Hepatocyte (in vitro differentiated cells): ENCODE results near the gene LRRC32. TPM values are rescaled to one million over a fixed set of nuclear protein-coding genes. Genes with fewer than 3 reads are reported as not detected.

Source experiments
- DNase-seq: peaks from one replicate; pipeline ENCODE4 v3.0.0-alpha.2; 2016; ENCODE audit warnings: low spot score
- H2AFZ ChIP-seq: fragments of 200-600 bp; sonication (generic); 2 replicates; pipeline ENCODE4 v1.6.0; 2016; ENCODE audit warnings: antibody characterized with exemption, mild to moderate bottlenecking
- H3K27ac ChIP-seq: fragments of 200-600 bp; sonication (generic); 2 replicates; pipeline ENCODE4 v1.5.1; 2016; ENCODE audit warnings: mild to moderate bottlenecking
- H3K27me3 ChIP-seq: fragments of 200-600 bp; sonication (generic); 2 replicates; pipeline ENCODE4 v1.6.1; 2016
- H3K36me3 ChIP-seq: fragments of 200-600 bp; sonication (generic); replicated peaks from 2 replicates; pipeline ENCODE4 v1.5.1; 2016; ENCODE audit warnings: low read depth; ENCODE audit not compliant: insufficient read depth
- H3K4me1 ChIP-seq: fragments of 200-600 bp; sonication (generic); 2 replicates; pipeline ENCODE4 v1.5.1; 2016; ENCODE audit warnings: mild to moderate bottlenecking, moderate library complexity; ENCODE audit not compliant: insufficient read depth
- H3K4me2 ChIP-seq: fragments of 200-600 bp; sonication (generic); 2 replicates; pipeline ENCODE4 v1.6.0; 2016
- H3K4me3 ChIP-seq: fragments of 200-600 bp; sonication (generic); 2 replicates; pipeline ENCODE4 v1.5.1; 2016; ENCODE audit warnings: mild to moderate bottlenecking
- H3K79me2 ChIP-seq: fragments of 200-600 bp; sonication (generic); 2 replicates; pipeline ENCODE4 v1.6.0; 2017; ENCODE audit warnings: mild to moderate bottlenecking
- H3K9me2 ChIP-seq: fragments of 200-600 bp; sonication (generic); replicated peaks from 2 replicates; pipeline ENCODE4 v1.6.0; 2017; ENCODE audit warnings: mild to moderate bottlenecking; ENCODE audit not compliant: insufficient read depth
- H3K9me3 ChIP-seq: fragments of 200-600 bp; sonication (generic); 2 replicates; pipeline ENCODE4 v1.5.1; 2016; ENCODE audit warnings: low read depth, mild to moderate bottlenecking
- H4K20me1 ChIP-seq: fragments of 200-600 bp; sonication (generic); 2 replicates; pipeline ENCODE4 v1.6.0; 2016; ENCODE audit warnings: mild to moderate bottlenecking; ENCODE audit not compliant: insufficient read depth, poor library complexity, severe bottlenecking
- EZH2 ChIP-seq: fragments of 200-600 bp; sonication (generic); IDR thresholded peaks from 2 replicates; pipeline ENCODE4 v1.6.1; 2016; ENCODE audit warnings: antibody characterized with exemption, mild to moderate bottlenecking, borderline replicate concordance
- EZH2phosphoT487 ChIP-seq: fragments of 200-600 bp; sonication (generic); IDR thresholded peaks from one replicate; pipeline ENCODE4 v1.6.1; 2018; ENCODE audit warnings: antibody characterized with exemption, mild to moderate bottlenecking, low read depth, moderate library complexity; ENCODE audit not compliant: unreplicated experiment, severe bottlenecking
- WGBS: methylation state at CpG from one replicate; pipeline ENCODE4 v1.1.6; 2016; ENCODE audit warnings: low lambda C conversion rate; ENCODE audit errors: missing lambda C conversion rate; 5-methylcytosine and 5-hydroxymethylcytosine counted together
- polyA plus RNA-seq: library from polyadenylated mRNA; unstranded; fragments of >200 nt; fragmentation: Nextera tagmentation; extraction: Ambion mirVana; gene quantifications from 2 replicates; pipeline ENCODE4 v1.2.1, GENCODE V29; 2016
- total RNA-seq: library from RNA; depleted of rRNA; stranded (reverse); fragments of >200 nt; gene quantifications from 2 replicates; pipeline ENCODE4 v1.2.3, GENCODE V29; 2014
- TF ChIP-seq, protein P1 (sequence below): fragments of 200-600 bp; sonication (generic); IDR thresholded peaks from 2 replicates; pipeline ENCODE4 v1.5.1; 2016; ENCODE audit warnings: antibody characterized with exemption, mild to moderate bottlenecking; ENCODE audit not compliant: poor library complexity

Gene LRRC32
- total and polyA plus RNA-seq, 2 experiments from 2014 or later, result 25.5 to 75.2 TPM

DNA sequence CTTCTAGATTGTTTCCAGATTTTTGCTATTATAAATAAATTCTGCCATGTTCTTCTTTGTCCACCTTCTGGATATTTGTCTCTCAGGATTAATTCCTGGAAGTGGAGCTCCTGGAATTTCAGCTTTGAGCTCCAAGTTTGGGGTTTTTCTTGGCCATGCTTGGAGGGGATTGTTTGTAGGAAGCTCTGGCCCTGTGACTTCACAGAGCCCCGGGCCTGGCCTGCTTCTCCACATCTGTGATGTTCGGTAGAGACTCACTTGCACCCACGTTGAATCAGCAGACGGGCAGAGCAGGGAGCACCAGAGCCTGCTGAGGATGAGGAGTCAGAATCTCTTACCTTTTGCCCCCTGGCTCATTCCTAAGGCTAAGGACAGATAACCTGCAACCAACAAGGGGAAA, 35.7 kb downstream of the LRRC32 start:
- Histone ChIP-seq H3K27ac (no peak overlapping the region), H4K20me1 (no peaks in the 10 kb centered on the region), H3K79me2 (no peaks in the 10 kb centered on the region), H3K4me3 (no peak overlapping the region), H3K4me2 (no peak overlapping the region), H2AFZ (no peak overlapping the region), H3K4me1 (no peaks in the 10 kb centered on the region), H3K9me2 (no peaks in the 10 kb centered on the region), H3K27me3 (no peaks in the 10 kb centered on the region), H3K9me3 (no peaks in the 10 kb centered on the region), H3K36me3 (no peaks in the 10 kb centered on the region)
- no peak for DNase-seq
- WGBS, result 69% methylated on average over 4 of the region's 4 CpGs
- TF ChIP-seq, protein P1, sequence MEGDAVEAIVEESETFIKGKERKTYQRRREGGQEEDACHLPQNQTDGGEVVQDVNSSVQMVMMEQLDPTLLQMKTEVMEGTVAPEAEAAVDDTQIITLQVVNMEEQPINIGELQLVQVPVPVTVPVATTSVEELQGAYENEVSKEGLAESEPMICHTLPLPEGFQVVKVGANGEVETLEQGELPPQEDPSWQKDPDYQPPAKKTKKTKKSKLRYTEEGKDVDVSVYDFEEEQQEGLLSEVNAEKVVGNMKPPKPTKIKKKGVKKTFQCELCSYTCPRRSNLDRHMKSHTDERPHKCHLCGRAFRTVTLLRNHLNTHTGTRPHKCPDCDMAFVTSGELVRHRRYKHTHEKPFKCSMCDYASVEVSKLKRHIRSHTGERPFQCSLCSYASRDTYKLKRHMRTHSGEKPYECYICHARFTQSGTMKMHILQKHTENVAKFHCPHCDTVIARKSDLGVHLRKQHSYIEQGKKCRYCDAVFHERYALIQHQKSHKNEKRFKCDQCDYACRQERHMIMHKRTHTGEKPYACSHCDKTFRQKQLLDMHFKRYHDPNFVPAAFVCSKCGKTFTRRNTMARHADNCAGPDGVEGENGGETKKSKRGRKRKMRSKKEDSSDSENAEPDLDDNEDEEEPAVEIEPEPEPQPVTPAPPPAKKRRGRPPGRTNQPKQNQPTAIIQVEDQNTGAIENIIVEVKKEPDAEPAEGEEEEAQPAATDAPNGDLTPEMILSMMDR, result no peak
- no peak for TF ChIP-seq EZH2phosphoT487
- TF ChIP-seq EZH2, result no peak

DNA sequence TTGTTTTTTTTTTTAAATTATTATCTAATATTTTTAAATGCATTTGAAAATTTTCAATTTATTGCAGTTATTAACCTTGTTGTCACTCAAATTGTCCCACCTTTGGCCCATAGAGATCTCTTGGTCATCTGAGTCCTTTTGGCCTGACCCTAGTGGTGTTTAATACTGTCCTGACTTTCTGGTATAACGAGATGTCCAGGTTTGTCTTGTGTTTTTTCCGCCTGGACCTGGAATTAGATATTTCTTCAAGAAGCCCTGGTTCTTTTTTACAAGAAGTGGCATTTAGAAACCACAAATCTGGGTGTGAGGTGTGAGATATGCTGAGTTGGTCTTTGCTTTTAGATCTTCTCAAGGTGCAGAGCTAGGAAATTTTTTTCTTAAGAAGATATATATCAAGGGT, 38.1 kb downstream of the LRRC32 start:
- Histone ChIP-seq H3K79me2 (no peaks in the 10 kb centered on the region), H3K9me2 (no peaks in the 10 kb centered on the region), H3K9me3 (no peaks in the 10 kb centered on the region), H3K4me2 (no peak overlapping the region), H3K27me3 (no peaks in the 10 kb centered on the region), H3K4me3 (no peak overlapping the region), H2AFZ (no peak overlapping the region), H3K27ac (no peak overlapping the region), H3K36me3 (no peaks in the 10 kb centered on the region), H3K4me1 (peaks cover 8% of the 10 kb centered on the region), H4K20me1 (no peaks in the 10 kb centered on the region)
- no peak for DNase-seq
- WGBS, result 89% methylated on average over 2 of the region's 2 CpGs
- TF ChIP-seq EZH2 (no peak), EZH2phosphoT487 (no peak)
- TF ChIP-seq, protein P1, result no peak

DNA sequence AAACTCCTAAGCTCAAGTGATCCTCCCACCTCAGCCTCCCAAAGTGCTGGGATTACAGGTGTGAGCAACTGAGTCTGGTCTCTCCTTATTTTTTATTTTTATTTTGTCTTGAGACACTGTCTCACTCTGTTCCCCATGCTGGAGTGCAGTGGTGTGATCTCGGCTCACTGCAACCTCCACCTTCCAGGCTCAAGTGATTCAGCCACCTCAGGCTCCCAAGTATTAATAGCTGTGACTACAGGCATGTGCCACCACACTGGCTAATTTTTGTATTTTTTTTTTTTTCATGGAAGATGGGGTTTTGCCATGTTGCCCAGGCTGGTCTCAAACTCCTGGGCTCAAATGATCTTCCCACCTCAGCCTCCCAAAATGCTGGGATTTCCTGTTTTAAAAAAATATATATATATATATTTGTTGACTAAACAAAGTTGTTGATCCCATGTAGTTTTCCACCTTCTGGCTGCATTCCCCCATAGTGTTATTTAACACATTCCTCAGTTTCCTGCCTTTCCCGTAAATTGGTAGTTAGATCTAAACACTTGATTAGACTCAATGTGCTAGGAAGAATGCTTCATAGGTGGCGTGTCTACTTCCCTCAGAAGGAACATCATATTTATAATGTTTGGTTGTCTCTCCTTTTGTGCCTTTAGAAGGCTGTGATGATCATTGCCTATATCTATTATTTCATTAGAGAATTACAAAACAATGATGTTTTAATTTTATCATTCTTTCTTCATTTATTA, 38.8 kb downstream of the LRRC32 start:
- H3K4me3 ChIP-seq, result no peak overlapping the region
- TF ChIP-seq, protein P1, result no peak
- TF ChIP-seq EZH2phosphoT487 (no peak), EZH2 (no peak)
- no peaks in the 10 kb centered on the region for H3K9me2 ChIP-seq
- H2AFZ ChIP-seq, result no peak overlapping the region
- no peaks in the 10 kb centered on the region for H3K36me3 ChIP-seq
- H3K9me3 ChIP-seq, result no peaks in the 10 kb centered on the region
- H3K79me2 ChIP-seq, result no peaks in the 10 kb centered on the region
- peaks cover 8% of the 10 kb centered on the region for H3K4me1 ChIP-seq
- 85% methylated on average over 3 of the region's 3 CpGs for WGBS
- no peaks in the 10 kb centered on the region for H3K27me3 ChIP-seq
- H4K20me1 ChIP-seq, result no peaks in the 10 kb centered on the region
- H3K27ac ChIP-seq, result no peak overlapping the region
- no peak for DNase-seq
- H3K4me2 ChIP-seq, result no peak overlapping the region
